Measurements from ENCODE around the gene SGMS1. TPM values are rescaled to one million over a fixed set of nuclear protein-coding genes. Genes with fewer than 3 reads are reported as not detected.

The SGMS1 gene
- total and polyA plus RNA-seq, 2 donors (not counting 3 experiments of a cell fraction or from before 2014, with no cell fraction given), result 9.7 to 23.7 TPM

GRCh38 chr10:50361946-50362345, 261.8 kb downstream of the SGMS1 start:
- Histone ChIP-seq H3K9me3 (replicated peaks; ENCODE audit: control insufficient read depth, insufficient read depth, low read length) (no peaks in the 10 kb centered on the region), H3K27ac (ENCODE audit: insufficient read depth, low read depth, low read length) (no peak overlapping the region), H3K27me3 (ENCODE audit: control insufficient read depth in 2 of 2, insufficient read depth in 2 of 2, low read length in 2 of 2) (no peaks in the 10 kb centered on the region), H3K9ac (replicated peaks; ENCODE audit: extremely low read depth, insufficient read depth, low read length) (no peak overlapping the region), H3K4me3 (replicated peaks in 1 of 3; ENCODE audit: insufficient read depth in 1 of 3, low read depth in 1 of 3, low read length in 3 of 3) (no peak overlapping the region), H3K36me3 (ENCODE audit: control insufficient read depth in 2 of 2, extremely low read depth in 1 of 2, insufficient read depth in 2 of 2, low read length in 2 of 2) (no peaks in the 10 kb centered on the region), H4K20me1 (replicated peaks; ENCODE audit: control insufficient read depth, extremely low read depth, insufficient read depth, low read length) (no peaks in the 10 kb centered on the region), H2AFZ (ENCODE audit: low read depth, low read length) (no peak overlapping the region), H3K9me1 (replicated peaks; ENCODE audit: control insufficient read depth, extremely low read depth, insufficient read depth, low read length) (no peaks in the 10 kb centered on the region), H3K4me1 (ENCODE audit: control insufficient read depth, extremely low read depth, insufficient read depth, low read length) (peaks cover 4% of the 10 kb centered on the region), H3K79me2 (ENCODE audit: control insufficient read depth, insufficient read depth, low read length) (peaks cover 6% of the 10 kb centered on the region), H3K4me2 (ENCODE audit: insufficient read depth, low read length) (no peak overlapping the region)
- DNase-seq (ENCODE audit: low read depth, low spot score), result no peak
- FAIRE-seq, result no peak
- TF ChIP-seq POLR2A (IDR thresholded peaks at IDR 0.05; ENCODE audit: low read depth, low read length) (no peak), EZH2 (IDR thresholded peaks at IDR 0.05; ENCODE audit: borderline replicate concordance, low read depth, low read length, severe bottlenecking) (no peak), GATA2 (IDR thresholded peaks at IDR 0.05; ENCODE audit: insufficient read depth, insufficient read length, low read depth, low read length) (no peak), CTCF (IDR thresholded peaks at IDR 0.05; ENCODE audit: extremely low read depth in 1 of 2, insufficient read depth in 1 of 2, low read depth in 1 of 2, low read length in 2 of 2) (no peak), POLR2AphosphoS5 (IDR thresholded peaks at IDR 0.05; ENCODE audit: insufficient read depth, low read depth, low read length) (no peak), JUN (IDR thresholded peaks at IDR 0.05; ENCODE audit: borderline replicate concordance, insufficient read depth, insufficient read length, low read depth) (no peak), FOS (IDR thresholded peaks at IDR 0.05; ENCODE audit: borderline replicate concordance, insufficient read depth, low read length) (no peak), MYC (IDR thresholded peaks at IDR 0.05; ENCODE audit: low read depth, low read length) (no peak)
- TF ChIP-seq, protein P1, sequence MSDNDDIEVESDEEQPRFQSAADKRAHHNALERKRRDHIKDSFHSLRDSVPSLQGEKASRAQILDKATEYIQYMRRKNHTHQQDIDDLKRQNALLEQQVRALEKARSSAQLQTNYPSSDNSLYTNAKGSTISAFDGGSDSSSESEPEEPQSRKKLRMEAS (IDR thresholded peaks at IDR 0.05; ENCODE audit: insufficient read depth, insufficient read length), result no peak
- CTCF ChIA-PET, result interaction anchor here (2.1 kb wide), 1 partner anchor 35 kb away, joined by 4 read pairs; no protein-coding TSS in a partner anchor
- POLR2A ChIA-PET, result no interaction called here
- dilution Hi-C loops (cut with MboI; ENCODE audit: extremely low pct_ligation_motif_present, low sequenced_read_pairs), result no loop called here
- BruUV-seq (replicated peaks), result no TSS peak
- intact Hi-C loops (cut with micrococcal nuclease), result no loop called here

Measured in endothelial cell of umbilical vein (primary cell).